ENCODE data around the gene RETREG2. TPM values are rescaled to one million over a fixed set of nuclear protein-coding genes. Genes with fewer than 3 reads are reported as not detected.

RETREG2 gene
- total and polyA plus RNA-seq, 2 of the 8 experiments (the other 6 are each of a cell fraction or from before 2014, with no cell fraction given): 51.3 to 67.4 TPM

DNA sequence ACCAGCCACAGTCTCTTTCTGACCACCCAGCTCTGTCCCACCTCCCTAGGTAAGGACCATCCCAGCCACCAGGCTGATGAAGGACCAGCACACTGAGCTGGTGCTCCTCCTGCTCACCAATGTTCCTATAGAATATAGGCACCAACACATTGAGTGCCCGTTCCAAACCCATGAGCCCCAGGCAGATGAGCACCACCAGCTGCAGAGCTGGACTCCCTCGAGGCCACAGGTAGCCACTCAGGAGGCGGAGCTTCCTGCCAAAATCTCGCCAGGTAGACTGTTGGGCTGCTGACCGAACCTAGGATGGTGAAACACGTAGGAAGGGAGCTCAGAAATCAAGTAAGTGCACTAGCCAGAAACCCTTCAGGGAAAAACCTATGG is 38.5 kb downstream of the RETREG2 start (continued):
- TF ChIP-seq ASH2L (IDR thresholded peaks at IDR 0.05; ENCODE audit: low read length): no peak
- no peak for TF ChIP-seq SUZ12 (IDR thresholded peaks at IDR 0.05; ENCODE audit: low read length)
- TF ChIP-seq, protein P1, sequence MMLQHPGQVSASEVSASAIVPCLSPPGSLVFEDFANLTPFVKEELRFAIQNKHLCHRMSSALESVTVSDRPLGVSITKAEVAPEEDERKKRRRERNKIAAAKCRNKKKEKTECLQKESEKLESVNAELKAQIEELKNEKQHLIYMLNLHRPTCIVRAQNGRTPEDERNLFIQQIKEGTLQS (IDR thresholded peaks at IDR 0.05; ENCODE audit: insufficient read depth, low read depth, low read length): no peak
- TF ChIP-seq KDM1A (IDR thresholded peaks at IDR 0.05; ENCODE audit: borderline replicate concordance, low read length): no peak
- no peak for TF ChIP-seq SP2 (IDR thresholded peaks at IDR 0.05; ENCODE audit: low read length)

Measured in H1 (cell line).